Activated CD4-positive, alpha-beta memory T cell treated with anti-CD3 and anti-CD28 coated beads for 36 hours (primary cell): Measurements from ENCODE around the gene UBE2E2. TPM values are rescaled to one million over a fixed set of nuclear protein-coding genes. Genes with fewer than 3 reads are reported as not detected.

ENCODE experiments used
- CTCF ChIA-PET: fragments of 350-600 bp; sonication (Branson Sonifier 250); formaldehyde crosslinking; loops from one replicate; lab custom pipeline; 2021; ENCODE audit warnings: antibody characterized with exemption, inconsistent platforms; lab: Charles Lee
- POLR2A ChIA-PET: fragments of 350-600 bp; sonication (Branson Sonifier 250); formaldehyde crosslinking; loops from one replicate; lab custom pipeline; 2021; ENCODE audit warnings: antibody characterized with exemption; lab: Charles Lee
- DNase-seq: peaks from one replicate; pipeline ENCODE4 v3.0.0-alpha.2; 2020
- H3K27ac Mint-ChIP-seq: one replicate; pipeline ENCODE4 v1.8.0; 2021; ENCODE audit warnings: mixed read lengths
- H3K27me3 Mint-ChIP-seq: one replicate; pipeline ENCODE4 v1.8.0; 2021; ENCODE audit warnings: mixed read lengths
- H3K36me3 Mint-ChIP-seq: one replicate; pipeline ENCODE4 v1.8.0; 2021; ENCODE audit warnings: mixed read lengths
- H3K4me1 Mint-ChIP-seq: one replicate; pipeline ENCODE4 v1.8.0; 2021; ENCODE audit warnings: low read depth, mixed read lengths
- H3K4me3 Mint-ChIP-seq: one replicate; pipeline ENCODE4 v1.8.0; 2021; ENCODE audit warnings: mild to moderate bottlenecking, mixed read lengths
- H3K9me3 Mint-ChIP-seq: one replicate; pipeline ENCODE4 v1.8.0; 2021; ENCODE audit warnings: mixed read lengths
- intact Hi-C: fragments of 100-400 bp; cut with micrococcal nuclease; formaldehyde crosslinking; loops from one replicate; pipeline ENCODE4 v1.15.1; 2023
- total RNA-seq, 2 experiments: library from RNA; stranded (reverse); gene quantifications; one replicate each; pipeline ENCODE4 v1.2.3, GENCODE V29; 2021

UBE2E2 gene
- total RNA-seq, 2 experiments from 2014 or later, result 2.0 to 4.2 TPM

DNA sequence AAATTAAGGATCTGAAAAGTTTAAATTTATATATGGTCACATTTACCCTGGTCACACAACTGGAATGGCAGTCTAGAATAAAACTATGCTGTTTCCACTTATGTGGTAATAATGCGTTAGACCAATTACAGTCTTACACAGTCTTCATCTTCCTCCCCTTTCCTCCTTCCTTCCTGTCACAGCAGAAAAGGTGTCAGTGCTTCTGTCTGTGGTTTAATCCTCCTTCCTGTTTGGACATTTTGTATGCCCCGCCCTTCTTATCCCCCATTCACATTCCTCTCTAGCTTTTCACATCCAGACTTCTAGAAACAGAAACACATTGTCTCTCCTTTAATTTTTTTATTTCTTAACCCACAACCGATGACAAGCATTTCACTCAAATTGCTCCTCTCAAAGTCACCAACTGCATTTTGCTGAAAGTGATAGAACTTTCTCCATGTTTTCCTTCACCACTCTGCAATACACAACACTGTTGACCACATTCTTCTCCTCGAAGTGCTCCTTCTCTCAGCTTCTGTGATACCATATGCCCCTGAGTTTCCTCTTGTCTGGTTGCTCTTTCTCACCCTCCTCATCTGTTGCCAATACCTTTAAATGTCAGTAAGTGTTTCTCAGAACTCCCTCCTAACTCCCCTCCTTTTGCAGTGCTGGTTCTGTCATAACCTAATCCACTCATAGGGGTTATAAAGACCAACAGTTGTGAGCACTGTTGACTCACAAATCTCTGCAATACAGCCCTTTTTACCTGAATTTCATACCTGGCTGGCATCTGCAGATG, 271.6 kb downstream of the UBE2E2 start:
- H3K9me3 Mint-ChIP-seq, result peaks cover 7% of the 10 kb centered on the region
- H3K36me3 Mint-ChIP-seq, result no peaks in the 10 kb centered on the region
- no peak for DNase-seq
- CTCF ChIA-PET, result no interaction called here
- no peak overlapping the region for H3K4me3 Mint-ChIP-seq
- peaks cover 7% of the 10 kb centered on the region for H3K4me1 Mint-ChIP-seq
- POLR2A ChIA-PET, result no interaction called here
- peaks cover 6% of the 10 kb centered on the region for H3K27me3 Mint-ChIP-seq
- no peak overlapping the region for H3K27ac Mint-ChIP-seq
- intact Hi-C loops, result no loop called here

DNA sequence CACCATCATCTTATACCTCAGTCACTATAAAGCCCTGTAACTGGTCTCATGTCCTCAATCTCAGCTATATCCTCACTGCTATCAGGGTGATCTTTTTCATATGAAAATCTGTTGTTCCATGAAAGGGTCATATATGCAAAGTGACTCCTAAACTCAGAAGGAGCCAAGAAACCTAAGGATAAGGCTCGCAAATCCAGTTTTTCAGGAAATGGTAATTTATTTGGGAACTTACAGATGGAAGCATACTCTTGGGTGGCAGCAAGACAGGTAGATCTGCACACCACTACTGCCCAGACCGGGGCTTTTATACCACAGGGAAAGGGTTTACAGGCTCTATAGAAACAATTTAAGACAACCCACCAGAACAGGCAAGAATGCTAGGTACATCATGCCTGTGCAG, 272.3 kb downstream of the UBE2E2 start:
- H3K4me1 Mint-ChIP-seq, result peaks cover 7% of the 10 kb centered on the region
- peaks cover 7% of the 10 kb centered on the region for H3K9me3 Mint-ChIP-seq
- intact Hi-C loops, result no loop called here
- H3K27me3 Mint-ChIP-seq, result peaks cover 6% of the 10 kb centered on the region
- no peak overlapping the region for H3K27ac Mint-ChIP-seq
- H3K4me3 Mint-ChIP-seq, result no peak overlapping the region
- no peaks in the 10 kb centered on the region for H3K36me3 Mint-ChIP-seq
- no peak for DNase-seq
- POLR2A ChIA-PET, result no interaction called here
- CTCF ChIA-PET, result no interaction called here

DNA sequence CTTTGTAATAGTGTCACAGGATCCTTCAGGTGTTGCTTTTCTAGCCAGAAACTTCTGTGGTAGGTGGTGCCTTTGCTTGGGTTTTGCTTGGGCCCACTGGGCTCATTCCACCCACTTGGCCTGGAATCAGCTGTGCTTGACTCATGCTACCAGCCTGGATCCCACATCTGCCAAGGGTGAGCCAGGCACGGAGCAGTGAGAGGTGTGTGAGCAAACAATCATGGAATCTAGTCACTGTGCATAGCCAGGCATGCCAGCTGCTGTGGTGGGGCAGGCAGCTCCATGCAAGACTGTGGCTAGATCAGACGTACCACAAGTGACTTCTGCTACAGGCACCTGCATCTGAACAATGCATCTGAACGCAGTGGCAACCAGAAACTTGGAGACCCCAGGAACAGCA, 275.9 kb downstream of the UBE2E2 start:
- CTCF ChIA-PET, result no interaction called here

DNA sequence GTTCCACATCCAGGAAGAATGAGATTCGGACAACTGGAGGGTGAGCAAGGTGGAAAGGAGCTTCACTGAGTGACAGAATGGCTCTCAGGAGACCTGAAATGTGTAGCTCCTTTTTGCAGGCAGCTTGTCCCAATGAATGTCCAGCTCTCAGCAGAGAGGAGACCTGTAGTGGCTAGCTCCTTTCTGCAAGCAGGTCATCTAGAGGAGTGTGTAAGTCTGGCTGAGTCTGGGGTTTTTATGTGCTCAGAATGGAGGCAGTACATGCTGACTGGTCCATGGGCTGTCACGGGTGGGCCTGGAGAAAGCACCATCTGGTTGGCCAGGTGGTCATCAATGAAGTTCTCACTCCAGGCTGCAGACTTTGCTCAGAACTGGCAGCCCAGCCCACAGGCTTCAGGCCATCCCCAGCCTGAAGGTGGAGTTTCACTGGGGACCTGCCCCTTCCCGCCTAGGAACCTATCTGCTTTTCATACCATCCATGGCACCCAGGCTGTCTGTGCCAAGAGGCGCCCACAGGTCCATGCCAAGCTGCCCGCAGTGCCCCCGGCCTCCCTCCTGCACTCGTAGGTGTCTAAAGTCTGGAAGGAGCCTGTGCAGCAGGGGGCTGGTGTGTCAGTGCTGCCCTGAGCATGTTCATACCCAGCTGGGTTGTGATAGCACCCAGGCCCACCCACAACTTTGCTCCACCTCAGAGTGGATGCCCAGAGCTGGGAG, 276.6 kb downstream of the UBE2E2 start:
- no peaks in the 10 kb centered on the region for H3K36me3 Mint-ChIP-seq
- H3K4me1 Mint-ChIP-seq, result peaks cover 5% of the 10 kb centered on the region
- CTCF ChIA-PET, result no interaction called here
- peaks cover 12% of the 10 kb centered on the region for H3K9me3 Mint-ChIP-seq
- no peak overlapping the region for H3K27ac Mint-ChIP-seq
- intact Hi-C loops, result no loop called here
- no peak for DNase-seq
- H3K4me3 Mint-ChIP-seq, result no peak overlapping the region
- H3K27me3 Mint-ChIP-seq, result peaks cover 3% of the 10 kb centered on the region
- POLR2A ChIA-PET, result interaction anchor here (0.6 kb wide), 1 partner anchor 272 kb away, joined by 5 read pairs; no protein-coding TSS in a partner anchor

More for the DNA sequence above, 275.9 kb downstream of the UBE2E2 start:
- intact Hi-C loops, result no loop called here
- no peak overlapping the region for H3K4me3 Mint-ChIP-seq
- H3K9me3 Mint-ChIP-seq, result peaks cover 7% of the 10 kb centered on the region
- no peak for DNase-seq
- no peaks in the 10 kb centered on the region for H3K36me3 Mint-ChIP-seq
- POLR2A ChIA-PET, result no interaction called here
- peaks cover 6% of the 10 kb centered on the region for H3K27me3 Mint-ChIP-seq
- peaks cover 7% of the 10 kb centered on the region for H3K4me1 Mint-ChIP-seq
- H3K27ac Mint-ChIP-seq, result no peak overlapping the region

DNA sequence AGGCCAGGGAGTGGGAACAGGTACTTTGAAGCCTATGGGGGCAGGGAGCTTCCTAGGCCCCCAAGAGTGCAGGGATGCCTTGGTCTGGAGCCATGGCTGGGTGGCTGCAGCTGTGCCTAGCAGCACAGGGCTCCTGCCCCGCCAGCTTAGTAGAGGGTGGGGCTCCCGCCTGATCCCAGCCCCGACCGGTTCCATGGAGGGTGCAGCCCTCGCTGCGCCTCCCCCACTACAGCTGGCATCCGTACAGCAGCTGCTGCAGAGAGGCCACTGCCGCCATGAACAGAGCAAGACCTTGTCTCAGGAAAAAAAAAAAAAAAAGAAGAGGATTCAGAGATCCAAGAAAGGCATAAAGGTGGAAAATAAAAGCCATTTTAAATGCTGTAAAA, 277.2 kb downstream of the UBE2E2 start:
- intact Hi-C loops, result no loop called here
- H3K27ac Mint-ChIP-seq, result no peak overlapping the region
- H3K4me3 Mint-ChIP-seq, result no peak overlapping the region
- DNase-seq, result no peak
- peaks cover 12% of the 10 kb centered on the region for H3K9me3 Mint-ChIP-seq
- CTCF ChIA-PET, result no interaction called here
- no peaks in the 10 kb centered on the region for H3K36me3 Mint-ChIP-seq
- POLR2A ChIA-PET, result no interaction called here
- H3K4me1 Mint-ChIP-seq, result no peaks in the 10 kb centered on the region
- H3K27me3 Mint-ChIP-seq, result no peaks in the 10 kb centered on the region

DNA sequence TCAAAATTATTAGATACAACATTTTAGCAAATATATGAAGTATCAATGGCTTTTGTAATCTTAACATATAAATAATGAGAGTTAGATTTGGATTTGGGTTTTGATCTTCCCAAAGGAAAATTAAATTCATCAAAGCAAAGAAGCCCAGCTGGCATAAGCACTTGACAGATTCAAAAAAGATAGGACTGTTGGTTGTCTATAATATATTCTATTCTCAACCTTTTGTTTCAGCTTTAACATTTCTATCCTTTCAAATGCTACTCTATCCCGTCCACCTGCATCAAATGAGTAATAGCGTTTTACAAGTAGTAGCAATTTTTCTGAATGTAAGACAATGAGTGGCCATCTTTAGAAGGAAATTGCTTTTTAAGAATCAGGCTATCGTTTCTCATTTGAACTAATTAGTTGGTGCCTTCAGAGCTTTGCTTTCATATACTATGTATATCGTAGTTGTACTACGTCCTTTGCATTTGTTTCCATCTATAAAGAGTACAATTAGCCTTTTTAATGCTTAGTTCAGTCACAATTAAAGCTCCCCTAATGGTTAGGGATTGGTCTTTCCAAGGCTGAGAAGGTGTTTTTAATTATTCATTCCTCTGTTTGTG, 278.0 kb downstream of the UBE2E2 start:
- no peaks in the 10 kb centered on the region for H3K4me1 Mint-ChIP-seq
- H3K36me3 Mint-ChIP-seq, result no peaks in the 10 kb centered on the region
- POLR2A ChIA-PET, result no interaction called here
- CTCF ChIA-PET, result no interaction called here
- intact Hi-C loops, result no loop called here
- no peak for DNase-seq
- no peak overlapping the region for H3K4me3 Mint-ChIP-seq
- no peaks in the 10 kb centered on the region for H3K27me3 Mint-ChIP-seq
- no peak overlapping the region for H3K27ac Mint-ChIP-seq
- H3K9me3 Mint-ChIP-seq, result peaks cover 16% of the 10 kb centered on the region

DNA sequence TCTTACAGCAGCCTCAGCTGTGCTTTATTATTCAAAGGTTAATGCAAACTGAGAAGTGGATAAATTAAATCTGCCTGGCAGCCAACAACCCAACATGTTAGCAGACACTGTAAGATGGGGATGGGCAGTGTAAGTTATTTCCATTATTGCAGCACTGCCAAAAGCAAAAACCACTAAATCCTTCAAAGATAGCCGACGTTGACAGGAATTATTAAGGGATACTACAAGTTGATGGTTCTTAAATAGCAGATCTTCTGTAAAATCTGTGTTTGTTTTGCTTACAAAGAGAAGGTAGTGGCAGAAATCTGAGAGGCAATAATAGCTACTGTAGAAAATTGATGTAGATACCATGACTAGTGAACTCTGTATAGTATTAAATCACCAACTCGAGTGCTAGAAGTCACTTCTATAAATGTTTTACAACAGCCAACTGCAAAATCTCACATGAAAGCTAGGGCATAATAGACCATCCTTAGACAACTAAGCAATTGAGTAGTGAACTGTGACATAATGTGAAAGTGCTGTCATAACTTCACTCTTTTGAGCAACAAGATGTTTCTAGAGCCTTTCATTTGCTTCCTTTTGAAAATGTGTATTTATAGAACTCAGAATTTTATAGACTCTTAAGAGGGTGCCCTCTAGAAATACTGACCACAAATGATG, 278.6 kb downstream of the UBE2E2 start:
- Mint-ChIP-seq H3K27me3 (no peaks in the 10 kb centered on the region), H3K4me1 (no peaks in the 10 kb centered on the region), H3K36me3 (no peaks in the 10 kb centered on the region), H3K4me3 (no peak overlapping the region), H3K27ac (no peak overlapping the region), H3K9me3 (peaks cover 20% of the 10 kb centered on the region)
- DNase-seq, result no peak
- ChIA-PET CTCF (no interaction called here), POLR2A (no interaction called here)
- intact Hi-C loops, result no loop called here

DNA sequence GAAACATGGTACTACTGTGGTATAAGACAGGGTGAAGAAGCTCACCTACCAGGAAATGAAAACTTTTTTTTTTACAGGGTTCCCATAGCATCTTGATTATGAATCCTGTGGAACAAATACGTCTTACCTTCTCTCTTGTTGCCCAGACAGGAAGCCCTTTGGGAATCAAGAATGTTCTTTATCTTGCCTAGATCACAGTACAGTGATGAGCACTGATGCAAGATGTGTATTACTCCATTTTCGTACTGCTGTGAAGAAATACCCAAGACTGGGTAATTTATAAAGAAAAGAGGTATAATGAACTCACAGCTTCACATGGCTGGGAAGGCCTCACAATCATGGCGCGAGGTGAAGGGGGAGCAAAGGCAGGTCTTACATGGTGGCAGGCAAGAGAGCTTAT, 281.3 kb downstream of the UBE2E2 start:
- intact Hi-C loops, result no loop called here
- H3K27me3 Mint-ChIP-seq, result no peaks in the 10 kb centered on the region
- CTCF ChIA-PET, result no interaction called here
- peaks cover 13% of the 10 kb centered on the region for H3K9me3 Mint-ChIP-seq
- POLR2A ChIA-PET, result no interaction called here
- DNase-seq, result no peak
- H3K4me1 Mint-ChIP-seq, result no peaks in the 10 kb centered on the region
- no peak overlapping the region for H3K4me3 Mint-ChIP-seq
- no peak overlapping the region for H3K27ac Mint-ChIP-seq
- no peaks in the 10 kb centered on the region for H3K36me3 Mint-ChIP-seq

DNA sequence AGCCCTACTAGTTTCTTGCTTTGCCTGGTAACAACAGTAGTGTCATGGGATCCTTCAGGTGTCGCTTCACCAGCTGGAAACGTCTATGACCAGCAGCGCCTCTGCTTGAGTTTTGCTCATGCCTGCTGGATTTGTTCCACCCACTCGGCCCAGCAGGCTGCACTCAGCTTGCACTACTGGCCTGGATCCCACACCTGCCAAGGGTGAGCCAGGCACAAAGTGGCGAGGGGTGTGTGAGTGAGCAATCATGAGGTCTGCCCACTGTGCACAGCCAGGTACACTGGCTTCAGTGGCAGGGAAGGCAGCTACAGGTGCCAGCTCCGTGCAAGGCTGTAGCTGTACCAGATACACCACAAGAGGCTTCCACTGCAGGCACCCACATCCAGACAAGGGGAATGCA, 282.8 kb downstream of the UBE2E2 start:
- ChIA-PET POLR2A (no interaction called here), CTCF (no interaction called here)
- Mint-ChIP-seq H3K27ac (no peak overlapping the region), H3K4me3 (no peak overlapping the region), H3K4me1 (no peaks in the 10 kb centered on the region), H3K9me3 (peaks cover 13% of the 10 kb centered on the region), H3K36me3 (no peaks in the 10 kb centered on the region), H3K27me3 (no peaks in the 10 kb centered on the region)
- intact Hi-C loops, result no loop called here
- no peak for DNase-seq

DNA sequence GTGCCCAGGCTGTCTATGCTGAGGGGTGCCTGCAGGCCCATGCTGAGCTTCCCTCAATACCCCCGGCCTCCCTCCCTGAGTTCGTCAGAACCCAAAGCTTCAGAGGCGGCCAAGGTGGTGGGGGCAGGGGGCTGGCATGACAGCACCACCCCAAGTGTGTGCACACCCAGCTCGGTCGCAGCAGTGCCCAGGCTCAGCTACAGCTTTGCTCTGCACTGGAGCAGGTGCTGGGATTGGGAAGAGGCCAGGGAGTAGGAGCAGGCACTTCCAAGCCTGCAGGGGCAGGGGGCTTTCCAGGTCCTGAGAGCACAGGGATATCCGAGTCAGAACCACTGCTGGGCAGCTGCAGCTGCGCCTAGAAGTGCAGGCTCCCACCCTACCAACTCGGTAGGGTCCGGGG, 283.9 kb downstream of the UBE2E2 start:
- POLR2A ChIA-PET, result no interaction called here
- Mint-ChIP-seq H3K4me1 (no peaks in the 10 kb centered on the region), H3K36me3 (no peaks in the 10 kb centered on the region), H3K4me3 (no peak overlapping the region), H3K27ac (no peak overlapping the region), H3K9me3 (peaks cover 13% of the 10 kb centered on the region), H3K27me3 (no peaks in the 10 kb centered on the region)
- CTCF ChIA-PET, result no interaction called here
- intact Hi-C loops, result no loop called here
- no peak for DNase-seq

DNA sequence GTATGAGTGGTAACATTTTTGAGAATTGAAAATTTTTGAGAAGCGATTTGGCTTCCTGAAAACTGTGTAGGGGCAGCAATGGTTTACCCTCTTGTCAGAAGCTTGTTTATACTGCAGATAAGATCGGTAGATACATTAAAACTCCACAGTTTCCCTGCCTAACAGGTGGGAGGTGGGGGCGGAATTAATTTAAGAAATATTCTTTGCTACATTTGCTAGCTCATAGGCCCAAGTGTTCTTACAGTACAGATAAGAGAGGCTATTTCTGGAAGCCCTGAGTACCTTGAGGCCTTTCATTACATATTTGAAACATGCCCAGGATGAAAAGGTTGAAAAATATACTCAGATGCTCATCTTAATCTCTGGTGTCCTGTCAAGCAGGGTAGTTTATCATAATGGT, 285.5 kb downstream of the UBE2E2 start:
- DNase-seq, result no peak
- H3K9me3 Mint-ChIP-seq, result peaks cover 13% of the 10 kb centered on the region
- no peaks in the 10 kb centered on the region for H3K4me1 Mint-ChIP-seq
- no peak overlapping the region for H3K4me3 Mint-ChIP-seq
- POLR2A ChIA-PET, result no interaction called here
- intact Hi-C loops, result no loop called here
- no peaks in the 10 kb centered on the region for H3K36me3 Mint-ChIP-seq
- CTCF ChIA-PET, result no interaction called here
- H3K27me3 Mint-ChIP-seq, result no peaks in the 10 kb centered on the region
- H3K27ac Mint-ChIP-seq, result no peak overlapping the region
